Muscle layer of duodenum (tissue), 2 donors: Measurements from ENCODE around the gene ODF2.
A peak's percentile ranks its signal among the peaks of the same experiment; 100 is the strongest.
"Not testable (repeated sequence)": the region's sequence is repeated elsewhere in the genome, so short reads cannot be mapped to it uniquely, and the experiment has no call there.

Experiments
- H3K27ac ChIP-seq: one replicate; pipeline ENCODE4 v1.7.0; 2013; ENCODE audit warnings: mild to moderate bottlenecking, low read length
- H3K27me3 ChIP-seq: one replicate; pipeline ENCODE4 v1.7.0; 2013; ENCODE audit warnings: low read depth, mild to moderate bottlenecking, control low read depth, low read length
- H3K36me3 ChIP-seq, 2 donors: one replicate each; pipeline ENCODE4 v1.7.0; 2013; ENCODE audit warnings: low read length in 2 of 2, control low read depth in 1 of 2, mild to moderate bottlenecking in 1 of 2; ENCODE audit not compliant: insufficient read depth in 2 of 2, control insufficient read depth in 1 of 2
- H3K4me1 ChIP-seq, 2 donors: one replicate each; pipeline ENCODE4 v1.7.0; 2013; ENCODE audit warnings: low read length in 2 of 2, mild to moderate bottlenecking in 2 of 2, control low read depth in 1 of 2, moderate library complexity in 1 of 2; ENCODE audit not compliant: insufficient read depth in 2 of 2, control insufficient read depth in 1 of 2
- H3K4me3 ChIP-seq, 2 donors: one replicate each; pipeline ENCODE4 v1.7.0; 2013; ENCODE audit warnings: low read length in 2 of 2, low read depth in 1 of 2, mild to moderate bottlenecking in 1 of 2
- H3K9me3 ChIP-seq, 2 donors: one replicate each; pipeline ENCODE4 v1.7.0; 2013; ENCODE audit warnings: low read length in 2 of 2, control low read depth in 1 of 2, mild to moderate bottlenecking in 1 of 2; ENCODE audit not compliant: control insufficient read depth in 1 of 2
- donor health status: healthy.

Gene ODF2

GRCh38 chr9:128504485-128505413, 48.9 kb downstream of the ODF2 start, which contains the start of gene GLE1:
GLE1 (plus strand) TSS chr9:128504719; CDS start chr9:128504806, 87 bp downstream.
- H3K4me3 ChIP-seq, result peak within 1 kb of the TSS; percentile 87 to 95

GRCh38 chr9:128505414-128505765, 49.6 kb downstream of the ODF2 start:
- Histone ChIP-seq H3K4me3 (peak overlapping the region; percentile 87 to 95), H3K9me3 (no peaks in the 10 kb centered on the region), H3K27me3 (no peaks in the 10 kb centered on the region), H3K4me1 (peaks cover 8 to 14% of the 10 kb centered on the region in 2 donors), H3K36me3 (peaks cover 0 to 17% of the 10 kb centered on the region in 2 donors), H3K27ac (peak overlapping the region; percentile 80)

More at GRCh38 chr9:128504485-128505413, 48.9 kb downstream of the ODF2 start, which contains the start of gene GLE1:
- H3K27me3 ChIP-seq, result no peaks in the 10 kb centered on the region
- H3K4me1 ChIP-seq, result peaks cover 8 to 14% of the 10 kb centered on the region in 2 donors
- no peaks in the 10 kb centered on the region for H3K9me3 ChIP-seq
- peak within 1 kb of the TSS; percentile 80 for H3K27ac ChIP-seq
- peaks cover 0 to 19% of the 10 kb centered on the region in 2 donors for H3K36me3 ChIP-seq

GRCh38 chr9:128505906-128506305, 50.1 kb downstream of the ODF2 start:
- H3K36me3 ChIP-seq, result peaks cover 0 to 17% of the 10 kb centered on the region in 2 donors
- H3K4me3 ChIP-seq, H3K27ac ChIP-seq, H3K27me3 ChIP-seq, H3K9me3 ChIP-seq: not testable (repeated sequence)
- peaks cover 8 to 14% of the 10 kb centered on the region in 2 donors for H3K4me1 ChIP-seq

GRCh38 chr9:128512820-128513219, 57.0 kb downstream of the ODF2 start:
- Histone ChIP-seq H3K9me3 (no peaks in the 10 kb centered on the region), H3K27ac (no peak overlapping the region), H3K4me3 (no peak overlapping the region), H3K4me1 (no peaks in the 10 kb centered on the region), H3K36me3 (peaks cover 16 to 32% of the 10 kb centered on the region in 2 donors), H3K27me3 (no peaks in the 10 kb centered on the region)

GRCh38 chr9:128521956-128522355, 66.2 kb downstream of the ODF2 start:
- Histone ChIP-seq H3K9me3 (no peaks in the 10 kb centered on the region), H3K27me3 (no peaks in the 10 kb centered on the region), H3K4me3 (no peak overlapping the region), H3K27ac (no peak overlapping the region), H3K36me3 (peaks cover 20 to 46% of the 10 kb centered on the region in 2 donors), H3K4me1 (peaks cover 0 to 14% of the 10 kb centered on the region in 2 donors)

GRCh38 chr9:128523199-128523925, 67.6 kb downstream of the ODF2 start:
- H3K9me3 ChIP-seq, result no peaks in the 10 kb centered on the region
- no peak overlapping the region for H3K4me3 ChIP-seq
- peaks cover 0 to 14% of the 10 kb centered on the region in 2 donors for H3K4me1 ChIP-seq
- no peak overlapping the region for H3K27ac ChIP-seq
- no peaks in the 10 kb centered on the region for H3K27me3 ChIP-seq
- peaks cover 22 to 46% of the 10 kb centered on the region in 2 donors for H3K36me3 ChIP-seq

GRCh38 chr9:128526720-128527119, 70.9 kb downstream of the ODF2 start:
- H3K4me1 ChIP-seq, result peaks cover 0 to 14% of the 10 kb centered on the region in 2 donors
- H3K4me3 ChIP-seq, result no peak overlapping the region
- H3K27me3 ChIP-seq, result no peaks in the 10 kb centered on the region
- peaks cover 41 to 63% of the 10 kb centered on the region in 2 donors for H3K36me3 ChIP-seq
- H3K27ac ChIP-seq, result no peak overlapping the region
- H3K9me3 ChIP-seq, result no peaks in the 10 kb centered on the region

GRCh38 chr9:128528445-128529160, 72.8 kb downstream of the ODF2 start:
- Histone ChIP-seq H3K4me1 (peaks cover 0 to 2% of the 10 kb centered on the region in 2 donors), H3K4me3 (no peak overlapping the region), H3K9me3 (no peaks in the 10 kb centered on the region), H3K27ac (no peak overlapping the region), H3K36me3 (peaks cover 48 to 72% of the 10 kb centered on the region in 2 donors), H3K27me3 (no peaks in the 10 kb centered on the region)

- H3K4me1 ChIP-seq, result no peaks in the 10 kb centered on the region
- H3K9me3 ChIP-seq, result no peaks in the 10 kb centered on the region
- H3K36me3 ChIP-seq, result peaks cover 52 to 75% of the 10 kb centered on the region in 2 donors
- no peak overlapping the region for H3K27ac ChIP-seq
- H3K4me3 ChIP-seq, result no peak overlapping the region
- no peaks in the 10 kb centered on the region for H3K27me3 ChIP-seq
These were observed 73.4 kb downstream of the ODF2 start for GRCh38 chr9:128529191-128529590.

- Histone ChIP-seq H3K27me3 (no peaks in the 10 kb centered on the region), H3K9me3 (no peaks in the 10 kb centered on the region), H3K27ac (no peak overlapping the region), H3K4me3 (no peak overlapping the region), H3K4me1 (no peaks in the 10 kb centered on the region), H3K36me3 (peaks cover 45 to 62% of the 10 kb centered on the region in 2 donors)
These were observed 76.8 kb downstream of the ODF2 start for GRCh38 chr9:128532581-128532980.
